K562 (cell line): ENCODE results near the gene CENPP. TPM values are rescaled to one million over a fixed set of nuclear protein-coding genes. Genes with fewer than 3 reads are reported as not detected.

ENCODE experiments used
- GMEB1 ChIP-seq: fragments of 250-450 bp; sonication (Bioruptor Pico); IDR thresholded peaks from 2 replicates; pipeline ENCODE4 v1.4.0; 2020; ENCODE audit warnings: mild to moderate bottlenecking
- HDAC3 ChIP-seq: fragments of 450-650 bp; IDR thresholded peaks from 2 replicates; pipeline ENCODE4 v1.6.1; 2018; ENCODE audit warnings: borderline replicate concordance, mild to moderate bottlenecking, moderate library complexity; ENCODE audit not compliant: partially characterized antibody
- ILK ChIP-seq: fragments of 450-650 bp; IDR thresholded peaks from 2 replicates; pipeline ENCODE4 v1.6.1; 2016; ENCODE audit warnings: missing genetic modification characterization, low read depth, mild to moderate bottlenecking, missing compliant biosample characterization, moderate library complexity, borderline replicate concordance
- MTF1 ChIP-seq: fragments of 250-450 bp; sonication (Bioruptor Pico); IDR thresholded peaks from 2 replicates; pipeline ENCODE4 v1.9.0; 2021; ENCODE audit warnings: moderate library complexity, mild to moderate bottlenecking, inconsistent platforms, borderline replicate concordance
- RBM15 ChIP-seq: fragments of 200-400 bp; formaldehyde crosslinking; IDR thresholded peaks from 2 replicates; pipeline ENCODE4 v1.6.1; 2018; ENCODE audit warnings: mild to moderate bottlenecking, low read length, moderate library complexity; ENCODE audit not compliant: insufficient read depth
- ZNF766 ChIP-seq: fragments of 200-800 bp; sonication (Bioruptor generic); conservative IDR thresholded peaks from 2 replicates; pipeline ENCODE4 v1.6.1; 2016; ENCODE audit warnings: missing genetic modification characterization, missing compliant biosample characterization
- polyA plus RNA-seq, 8 experiments: library from polyadenylated mRNA; depleted of rRNA in 4 of 8; stranded (reverse) in 5 of 8; unstranded in 3 of 8; fragments of >200 nt; fragmentation: Nextera tagmentation in 2 of 8; fragmentation: Illumina TruSeq in 1 of 8; extraction: Ambion mirVana in 2 of 8; extraction: Trizol in 1 of 8; gene quantifications; 2 replicates each; pipeline versions ENCODE4 v1.2.1 to v1.2.3, GENCODE V29; 2011 to 2014; ENCODE audit warnings: inconsistent platforms in 1 of 8, missing spikeins in 1 of 8
- total RNA-seq, 7 experiments: library from RNA; depleted of rRNA in 6 of 7; stranded (reverse); fragments of >200 nt in 6 of 7; fragmentation: Illumina TruSeq in 2 of 7; extraction: Trizol in 2 of 7; gene quantifications; 2 replicates each; pipeline versions ENCODE4 v1.2.1 to v1.2.3, GENCODE V29; 2011 to 2021; ENCODE audit warnings: low replicate concordance in 1 of 7
- TF ChIP-seq, protein P1 (sequence below): fragments of 250-450 bp; sonication (Bioruptor Pico); IDR thresholded peaks from 2 replicates; pipeline ENCODE4 v1.4.0; 2020; ENCODE audit warnings: borderline replicate concordance

The CENPP gene
- total and polyA plus RNA-seq, 9 of the 15 experiments (the other 6 are each of a cell fraction or from before 2014, with no cell fraction given) = 8.0 to 28.5 (median 17.9) TPM

DNA sequence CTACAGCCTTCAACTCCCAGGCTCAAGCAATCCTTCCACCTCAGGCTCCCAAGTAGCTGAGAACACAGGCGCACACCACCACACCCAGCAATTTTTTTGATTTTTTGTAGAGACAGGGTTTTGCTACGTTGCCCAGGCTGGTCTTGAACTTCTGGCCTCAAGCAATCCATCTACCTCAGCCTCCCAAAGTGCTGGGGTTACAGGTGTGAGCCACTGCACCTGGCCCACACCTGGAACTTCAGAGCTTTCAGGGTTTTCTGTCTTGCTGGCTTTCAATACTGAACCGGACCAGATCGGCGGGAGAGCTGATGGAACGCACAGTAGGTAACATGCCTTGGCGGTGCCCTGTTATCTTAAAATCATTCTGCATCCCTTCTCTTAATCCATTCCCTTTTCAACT is 313.4 kb downstream of the CENPP start (continued):
- TF ChIP-seq ZNF766 (CRISPR knock-in tag) = no peak
- TF ChIP-seq, protein P1, sequence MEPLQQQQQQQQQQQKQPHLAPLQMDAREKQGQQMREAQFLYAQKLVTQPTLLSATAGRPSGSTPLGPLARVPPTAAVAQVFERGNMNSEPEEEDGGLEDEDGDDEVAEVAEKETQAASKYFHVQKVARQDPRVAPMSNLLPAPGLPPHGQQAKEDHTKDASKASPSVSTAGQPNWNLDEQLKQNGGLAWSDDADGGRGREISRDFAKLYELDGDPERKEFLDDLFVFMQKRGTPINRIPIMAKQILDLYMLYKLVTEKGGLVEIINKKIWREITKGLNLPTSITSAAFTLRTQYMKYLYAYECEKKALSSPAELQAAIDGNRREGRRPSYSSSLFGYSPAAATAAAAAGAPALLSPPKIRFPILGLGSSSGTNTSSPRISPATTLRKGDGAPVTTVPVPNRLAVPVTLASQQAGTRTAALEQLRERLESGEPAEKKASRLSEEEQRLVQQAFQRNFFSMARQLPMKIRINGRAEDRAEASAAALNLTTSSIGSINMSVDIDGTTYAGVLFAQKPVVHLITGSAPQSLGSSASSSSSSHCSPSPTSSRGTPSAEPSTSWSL (CRISPR knock-in tag) = no peak
- TF ChIP-seq ILK (tag) = no peak
- TF ChIP-seq RBM15 = no peak
- no peak for TF ChIP-seq HDAC3
- TF ChIP-seq MTF1 (CRISPR knock-in tag) = no peak
- no peak for TF ChIP-seq GMEB1 (CRISPR knock-in tag)
